GM19438 (cell line): ENCODE results near the gene PHF21B.
"Not testable (repeated sequence)": the region's sequence is repeated elsewhere in the genome, so short reads cannot be mapped to it uniquely, and the experiment has no call there.

Source experiments
- ATAC-seq: cut with Tn5 transposase; IDR thresholded peaks from one replicate; pipeline ENCODE4 v1.9.1; 2021; ENCODE audit warnings: low read depth; ENCODE audit not compliant: unreplicated experiment

Gene PHF21B

DNA sequence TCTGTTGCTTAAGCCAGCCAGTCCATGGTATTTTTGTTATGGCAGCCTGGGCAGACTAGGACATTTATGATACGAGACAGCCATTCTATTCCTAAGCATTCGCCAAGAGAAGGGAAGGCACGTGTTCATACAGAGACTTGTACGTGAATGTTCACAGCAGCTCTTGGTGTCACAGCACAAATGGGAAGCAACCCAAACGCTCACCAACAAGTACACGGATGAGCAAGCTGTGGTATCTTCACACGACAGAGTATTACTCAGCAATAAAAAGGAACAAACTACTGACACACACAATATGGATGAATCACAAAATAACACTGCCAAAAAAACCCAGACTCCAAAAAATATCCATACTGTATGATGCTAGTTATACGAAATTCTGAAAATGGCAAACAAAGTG, 85.1 kb downstream of the PHF21B start:
- no peak for ATAC-seq

DNA sequence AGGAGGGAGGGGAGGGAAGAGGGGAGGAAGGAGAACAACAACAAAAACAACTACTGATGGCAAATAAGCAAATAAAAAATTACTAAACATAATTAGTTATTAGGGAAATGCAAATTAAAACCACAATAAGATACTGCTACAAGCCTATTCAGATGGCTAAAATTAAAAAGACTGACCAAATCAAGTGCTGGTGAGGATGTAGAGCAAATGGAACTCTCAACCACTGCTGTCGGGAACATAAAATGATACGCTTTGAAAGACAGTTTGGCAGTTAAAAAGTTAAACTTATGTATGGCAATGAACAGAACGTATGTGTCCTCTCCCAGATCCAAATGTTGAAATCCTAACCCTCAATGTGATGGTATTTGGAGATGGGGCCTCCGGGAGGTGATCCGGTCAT, 85.7 kb downstream of the PHF21B start:
- ATAC-seq: no peak

DNA sequence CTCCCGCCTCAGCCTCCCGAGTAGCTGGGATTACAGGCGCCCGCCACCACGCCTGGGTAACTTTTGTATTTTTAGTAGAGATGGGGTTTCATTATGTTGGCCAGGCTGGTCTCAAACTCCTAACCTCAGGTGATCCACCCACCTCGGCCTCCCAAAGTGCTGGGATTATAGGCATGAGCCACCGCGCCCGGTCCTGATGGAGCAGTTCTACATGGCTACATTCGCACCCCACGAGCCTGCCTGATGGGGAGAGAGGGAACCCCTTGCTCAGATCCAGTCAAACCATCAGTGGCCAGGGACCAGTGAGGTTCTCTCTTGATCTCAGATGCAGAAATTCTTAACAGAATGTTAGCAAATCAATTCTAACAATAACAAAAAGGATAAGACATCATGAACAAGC, 88.0 kb downstream of the PHF21B start:
- not testable (repeated sequence) for ATAC-seq

DNA sequence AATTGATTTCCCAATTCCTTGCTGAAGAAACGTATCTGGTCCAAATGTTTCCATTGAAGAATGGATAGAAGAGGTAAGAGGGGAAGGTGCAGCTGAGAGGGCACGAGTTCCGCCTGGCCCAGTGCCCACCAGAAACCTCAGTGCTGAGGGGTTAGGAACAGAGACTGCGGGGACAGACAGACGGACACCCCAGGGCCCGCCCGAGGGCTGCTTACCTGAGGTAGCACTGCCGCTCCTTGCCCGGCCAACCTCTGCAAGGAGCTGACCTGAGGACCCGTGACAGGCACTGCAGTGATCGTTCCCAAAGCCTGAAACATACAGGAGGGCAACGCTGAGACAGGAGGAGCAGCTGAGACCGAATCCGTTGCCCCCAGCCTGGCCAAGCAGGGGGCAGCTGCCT, 89.6 kb downstream of the PHF21B start:
- no peak for ATAC-seq

DNA sequence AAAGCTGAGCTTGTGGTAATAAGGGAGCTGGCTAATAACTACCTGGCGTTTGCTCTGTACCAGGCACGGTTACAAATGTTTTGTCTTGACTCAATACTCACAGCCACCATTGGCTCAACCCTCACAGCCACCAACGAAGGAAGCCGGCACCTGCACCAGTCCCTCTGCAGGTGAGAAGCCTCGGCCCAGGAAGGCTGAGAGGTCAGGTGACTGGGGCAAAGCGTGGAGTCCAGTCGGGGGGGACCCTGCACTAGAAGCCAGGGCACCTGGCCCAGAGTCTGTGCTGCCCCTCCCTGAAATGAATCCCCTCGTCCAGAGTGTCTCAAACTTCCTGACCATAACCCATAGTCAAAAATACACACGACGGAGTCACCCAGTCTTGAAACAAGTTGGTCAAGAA, 90.1 kb downstream of the PHF21B start:
- no peak for ATAC-seq

DNA sequence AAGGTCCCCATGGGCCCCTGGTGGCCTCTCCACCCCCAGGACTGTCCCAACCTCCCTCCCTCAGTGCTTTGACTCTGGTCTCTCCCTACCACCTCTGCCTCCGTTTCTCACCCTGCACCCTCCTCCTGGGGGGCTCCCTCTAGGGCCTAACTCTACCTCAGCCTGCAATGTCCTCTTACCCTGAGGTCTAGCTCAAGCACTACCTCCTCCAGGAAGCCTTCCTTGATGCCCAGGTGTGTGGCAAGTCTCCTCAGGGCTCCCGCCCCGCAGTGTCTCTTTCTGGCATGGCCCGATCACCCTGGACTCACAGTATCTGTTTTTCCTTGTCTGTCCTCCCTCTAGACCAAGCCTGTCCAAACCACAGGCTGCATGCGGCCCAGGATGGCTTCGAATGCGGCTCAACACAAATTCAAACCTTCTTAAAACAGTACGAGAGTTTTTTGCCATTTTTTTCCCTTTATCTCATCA, 90.8 kb downstream of the PHF21B start:
- no peak for ATAC-seq

DNA sequence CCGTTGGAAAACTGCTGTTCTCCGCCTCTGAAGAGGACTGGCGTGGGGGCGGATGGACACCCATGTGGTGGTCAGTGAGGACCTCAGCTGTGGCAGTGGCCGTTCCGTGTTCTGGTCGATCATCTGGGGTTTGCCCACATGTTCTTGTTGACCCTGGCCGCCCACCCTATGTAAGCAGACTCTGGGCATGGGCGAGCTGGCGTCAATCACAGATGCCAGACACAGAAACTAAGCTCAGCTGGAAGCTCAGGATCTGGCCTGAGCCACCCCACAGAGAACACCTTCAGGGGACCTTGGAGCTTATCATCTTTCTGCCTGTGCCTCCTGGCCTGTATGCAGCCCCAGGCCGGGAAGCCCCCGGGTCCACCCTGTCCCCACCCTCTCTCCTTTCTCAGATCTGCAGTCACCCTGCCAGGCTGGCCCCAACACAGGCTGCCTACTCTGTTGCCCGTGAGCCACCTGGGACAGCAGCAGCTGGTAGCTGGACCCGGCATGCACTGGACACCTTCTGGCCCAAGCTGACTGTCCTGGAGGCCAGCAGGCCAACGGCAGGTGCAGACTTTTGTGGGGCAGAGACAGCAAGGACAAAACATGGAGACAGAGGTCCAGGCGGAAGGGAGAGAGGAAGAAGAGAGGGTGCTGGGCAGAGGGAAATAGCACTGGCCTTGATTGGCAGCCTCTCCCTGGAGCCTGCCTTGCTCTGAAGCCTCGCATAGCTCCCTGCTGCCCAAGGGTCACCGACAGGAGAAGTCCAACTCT, 91.5 kb downstream of the PHF21B start:
- no peak for ATAC-seq

DNA sequence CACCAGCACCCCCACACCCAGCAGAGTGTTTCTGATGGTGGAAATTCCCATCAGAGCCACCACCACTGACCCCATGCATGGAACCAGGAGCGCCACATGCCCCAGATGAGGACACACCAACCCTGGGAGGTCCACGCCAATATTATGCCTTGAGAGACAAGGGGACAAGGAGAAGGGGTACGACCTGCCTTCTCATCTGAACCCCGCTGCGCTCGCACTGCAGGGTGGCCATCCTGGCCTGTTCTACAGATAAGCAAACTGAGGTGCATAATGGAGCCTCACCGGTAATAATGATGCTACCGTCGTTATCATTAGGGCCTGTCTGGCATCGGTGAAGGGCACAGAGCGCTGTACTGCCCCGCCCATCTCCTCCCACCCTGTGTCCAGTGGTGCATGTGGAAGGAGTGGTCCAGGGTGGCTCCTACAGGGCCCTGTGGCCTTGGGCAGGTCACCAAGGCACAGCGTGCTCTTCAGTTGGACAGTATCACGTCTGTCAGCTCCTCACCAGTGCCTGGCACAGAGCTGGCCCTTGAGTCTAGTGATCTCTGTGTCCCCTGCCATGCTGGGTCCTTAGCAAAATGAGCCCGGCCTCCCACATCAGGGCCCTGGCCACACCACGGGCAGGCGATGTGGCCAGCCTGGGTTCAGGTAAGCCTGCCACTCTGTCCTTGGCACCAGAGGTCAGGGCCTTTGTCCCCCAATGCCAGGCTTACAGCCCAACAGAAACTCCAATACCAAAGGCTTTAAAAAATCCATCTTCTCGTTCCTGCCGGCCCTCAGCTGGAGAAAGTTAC, 92.2 kb downstream of the PHF21B start:
- ATAC-seq: no peak

DNA sequence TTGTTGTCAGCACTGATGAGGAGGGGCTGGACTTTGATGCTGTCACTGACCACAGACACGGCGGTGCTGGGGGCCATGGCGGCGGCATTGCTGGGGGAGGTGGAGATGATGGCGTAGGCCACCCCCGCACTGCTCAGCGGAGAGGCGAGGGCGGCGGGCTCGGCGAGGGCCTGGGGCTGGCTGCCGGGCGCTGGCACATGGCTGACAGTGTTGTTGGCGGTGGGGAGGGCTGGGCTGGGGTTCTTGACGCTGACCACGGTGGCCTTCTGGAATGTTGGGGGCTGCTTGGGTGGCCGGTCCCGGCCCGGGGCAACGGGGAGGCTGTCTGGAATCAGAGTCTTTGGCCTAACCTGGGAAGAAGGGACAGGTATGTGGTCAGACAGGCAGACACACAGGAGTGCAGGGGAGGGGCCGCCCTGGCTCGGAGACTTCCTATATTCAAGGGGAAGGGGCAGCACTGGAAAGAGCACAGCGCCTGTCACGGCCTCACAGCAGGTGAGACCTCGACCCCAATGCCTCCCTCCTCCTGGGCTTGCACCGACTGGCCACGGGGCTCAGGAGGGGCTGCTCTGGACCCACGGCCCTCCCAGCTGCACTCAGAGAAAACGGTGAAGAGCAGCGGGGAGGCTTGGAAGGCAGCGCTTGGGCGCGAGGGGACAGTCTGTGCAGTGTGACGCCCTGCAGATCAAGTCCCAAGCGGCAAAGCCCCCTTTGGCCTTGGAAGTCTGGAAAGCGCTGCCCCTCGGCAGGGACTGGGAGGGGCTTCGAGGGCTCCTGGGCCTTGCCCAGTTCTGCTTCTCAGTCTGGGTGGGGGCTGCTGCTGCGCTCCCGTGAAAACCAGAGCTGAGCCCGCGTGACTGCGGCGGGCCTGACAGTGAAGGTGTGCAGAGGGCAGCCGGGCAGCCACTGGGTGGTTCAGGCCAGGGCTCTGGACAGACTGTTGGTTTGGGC, 93.2 kb downstream of the PHF21B start:
- ATAC-seq: no peak

DNA sequence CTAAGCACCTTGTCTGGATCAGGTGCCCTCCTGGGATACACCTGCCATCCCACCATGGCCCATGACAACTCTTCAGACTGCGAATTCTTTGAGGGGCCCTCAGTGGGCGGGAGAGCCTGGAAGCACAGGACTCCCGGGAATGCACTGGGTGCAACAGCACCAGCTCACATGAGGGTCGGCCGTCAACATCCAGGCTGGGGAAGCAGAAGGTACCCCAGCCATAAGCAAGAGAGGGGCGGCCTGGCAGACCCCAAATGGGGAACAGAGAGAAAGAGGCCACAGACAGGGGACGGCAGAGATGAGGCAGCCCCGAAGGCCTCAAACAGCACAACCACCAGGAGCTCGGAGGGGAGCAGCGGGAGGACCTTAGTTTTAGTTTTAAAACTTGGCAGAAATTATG, 94.4 kb downstream of the PHF21B start:
- no peak for ATAC-seq

DNA sequence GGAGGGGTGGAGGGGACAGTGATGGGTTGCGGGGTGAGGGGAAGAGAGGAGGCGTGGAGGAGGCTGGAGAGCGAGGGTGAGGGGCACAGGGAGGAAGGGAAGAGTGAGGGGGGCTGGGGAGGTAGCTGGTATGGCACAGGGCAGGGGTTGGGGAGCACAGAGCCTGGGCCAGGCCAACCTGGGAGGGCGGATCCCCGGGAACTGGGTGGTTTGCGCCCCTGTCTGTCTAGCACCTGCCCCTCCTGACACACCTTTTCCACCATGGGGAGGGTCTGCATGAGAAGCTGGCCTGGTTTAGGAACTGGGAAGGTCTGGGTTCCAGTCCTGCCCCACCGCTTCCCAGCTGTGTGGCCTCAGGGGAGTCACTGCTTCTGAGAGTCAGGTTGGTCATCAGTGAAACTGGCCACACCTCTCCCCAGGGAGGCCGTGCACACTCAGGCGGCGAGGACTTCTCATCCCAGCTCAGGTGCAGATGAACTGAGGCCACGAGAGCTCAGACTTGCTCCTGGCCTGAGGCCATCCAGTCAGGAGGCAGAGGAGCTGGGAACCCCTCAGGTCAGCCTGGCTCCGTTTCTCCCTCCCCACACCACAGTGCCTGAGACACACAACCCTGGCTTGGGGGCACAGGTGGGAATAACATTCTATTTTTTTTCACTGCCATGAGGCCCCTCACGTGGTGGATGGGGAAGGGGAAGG, 95.6 kb downstream of the PHF21B start:
- ATAC-seq: no peak

DNA sequence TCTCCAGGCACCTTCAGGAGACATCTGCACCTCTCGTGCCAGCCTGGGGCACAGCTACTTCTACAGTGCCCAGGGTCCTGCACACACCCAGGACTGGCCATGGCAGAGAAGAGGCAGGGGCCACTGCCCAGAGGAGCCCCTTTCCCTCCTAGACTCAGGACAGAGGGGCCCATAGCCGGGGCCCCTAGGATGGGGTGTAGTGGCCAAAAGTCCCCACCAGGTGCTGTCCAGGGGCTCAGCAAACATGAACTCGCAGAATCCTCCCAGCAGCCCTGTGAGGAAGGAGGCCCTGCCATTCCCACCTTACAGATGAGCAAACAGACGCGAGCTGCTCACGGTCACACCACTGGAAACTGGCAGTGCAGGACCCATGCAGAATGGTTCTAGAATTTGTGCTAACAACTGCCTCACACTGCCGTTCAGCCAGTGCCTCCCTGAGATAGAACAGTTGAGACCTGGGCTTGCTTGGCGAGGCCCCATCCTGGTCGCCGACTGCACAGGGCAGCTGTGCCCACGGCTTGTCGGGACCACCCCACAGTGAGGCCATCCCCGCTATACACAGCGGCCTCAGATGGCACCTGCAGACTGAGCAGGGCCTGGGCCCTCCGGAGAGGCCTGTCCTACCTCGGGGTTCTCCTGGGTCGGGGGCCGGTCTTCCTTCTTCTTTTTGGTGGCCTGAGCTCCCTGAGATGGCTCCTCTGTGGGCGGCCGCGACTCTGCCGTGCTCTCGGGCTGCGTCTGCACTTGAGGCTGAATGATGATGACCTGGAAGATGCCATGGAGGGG, 96.4 kb downstream of the PHF21B start:
- ATAC-seq: no peak

DNA sequence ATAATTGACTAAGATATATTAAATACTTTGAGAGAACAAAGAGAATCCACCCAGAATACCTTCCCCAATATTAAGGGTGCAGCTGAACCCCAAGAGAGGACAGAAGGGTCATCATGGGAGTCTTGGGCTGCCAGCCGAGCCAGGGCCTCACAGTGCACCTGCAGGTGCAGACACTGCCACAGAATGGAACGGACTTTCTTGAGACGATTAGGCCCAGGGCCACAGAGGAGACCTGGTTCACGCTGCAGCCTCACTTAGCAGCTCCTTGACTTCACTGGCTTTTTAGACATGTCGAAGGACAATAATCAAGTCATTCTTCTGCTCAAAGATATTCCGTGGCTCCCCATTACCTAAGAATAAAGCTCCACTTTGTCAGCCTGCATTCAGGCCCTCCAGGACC, 100.6 kb downstream of the PHF21B start:
- no peak for ATAC-seq

DNA sequence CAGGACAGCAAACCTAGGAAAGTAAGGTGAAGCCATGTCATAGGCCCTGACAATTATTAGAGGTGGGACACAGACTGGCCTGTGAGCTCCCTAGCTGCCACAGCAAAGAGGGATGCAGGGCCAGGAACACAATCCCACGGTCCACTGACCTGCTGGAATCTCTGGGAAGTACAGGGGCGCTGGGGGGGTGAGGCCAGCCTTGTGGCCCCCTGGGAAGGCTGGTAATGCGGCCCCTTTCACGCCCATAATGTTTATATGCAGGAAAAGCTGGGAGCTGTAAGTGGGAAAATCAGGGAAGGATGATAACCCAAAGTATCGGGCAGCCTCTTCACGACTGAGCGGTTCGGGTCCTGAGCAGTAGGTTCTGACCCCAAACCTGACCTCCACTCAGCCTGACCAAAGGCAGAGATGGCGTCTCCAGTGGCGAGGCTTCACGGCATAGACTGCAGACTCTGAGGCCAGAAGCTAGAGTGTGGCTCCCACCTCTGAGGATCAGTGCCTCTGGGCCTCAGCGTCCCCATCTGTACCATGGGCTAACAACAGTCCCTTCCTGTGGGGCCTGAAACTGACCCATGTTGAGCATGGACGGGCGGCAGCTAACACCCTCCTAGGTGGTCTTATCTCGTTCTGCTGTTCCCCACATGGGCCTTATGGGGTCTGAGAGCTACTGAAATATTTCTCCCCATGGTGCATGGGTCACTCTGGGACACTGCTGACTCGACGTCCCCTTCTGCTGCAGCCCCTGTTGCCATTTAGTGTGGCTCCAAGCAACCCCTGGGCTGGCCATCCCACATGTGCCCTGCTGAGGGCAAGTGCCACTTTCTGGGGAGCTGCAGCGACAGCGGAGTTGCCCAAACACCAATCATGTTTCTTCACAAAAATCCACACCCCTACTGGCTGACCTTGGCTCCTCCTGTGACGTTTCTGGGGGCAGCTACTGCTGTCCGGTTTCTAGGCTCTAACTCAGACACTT, 101.8 kb downstream of the PHF21B start:
- ATAC-seq: no peak

DNA sequence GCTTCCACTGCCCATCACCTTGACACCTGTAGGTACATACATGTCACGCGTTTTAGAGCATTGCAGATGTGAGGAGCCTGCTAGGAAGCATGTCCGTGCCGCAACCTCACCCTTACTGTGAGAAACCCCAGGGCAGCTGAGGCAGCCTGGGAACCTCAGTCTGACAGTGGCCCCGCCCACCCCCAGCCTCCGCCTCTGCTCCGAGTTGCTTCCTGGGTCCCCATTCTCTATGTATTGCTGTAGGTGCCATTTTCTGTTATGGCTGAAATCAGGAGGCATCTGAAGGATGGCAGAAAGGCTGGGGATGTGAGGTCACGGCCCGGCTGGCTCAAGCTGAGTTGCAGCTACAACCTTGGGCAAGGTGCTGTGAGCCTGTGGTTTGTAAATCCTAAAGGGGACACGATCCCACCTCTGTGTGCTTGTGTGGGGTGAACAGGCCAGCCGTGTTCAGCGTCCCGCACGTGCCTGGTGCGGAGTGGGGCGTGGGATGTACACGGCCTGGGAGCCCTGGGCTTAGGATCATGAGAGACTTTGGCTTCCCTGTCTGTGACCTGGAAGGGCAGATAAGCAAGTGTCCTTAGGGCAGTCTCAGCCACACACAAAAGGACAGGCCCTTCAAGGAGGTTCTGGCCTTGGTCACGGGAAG, 102.7 kb downstream of the PHF21B start:
- ATAC-seq: no peak

DNA sequence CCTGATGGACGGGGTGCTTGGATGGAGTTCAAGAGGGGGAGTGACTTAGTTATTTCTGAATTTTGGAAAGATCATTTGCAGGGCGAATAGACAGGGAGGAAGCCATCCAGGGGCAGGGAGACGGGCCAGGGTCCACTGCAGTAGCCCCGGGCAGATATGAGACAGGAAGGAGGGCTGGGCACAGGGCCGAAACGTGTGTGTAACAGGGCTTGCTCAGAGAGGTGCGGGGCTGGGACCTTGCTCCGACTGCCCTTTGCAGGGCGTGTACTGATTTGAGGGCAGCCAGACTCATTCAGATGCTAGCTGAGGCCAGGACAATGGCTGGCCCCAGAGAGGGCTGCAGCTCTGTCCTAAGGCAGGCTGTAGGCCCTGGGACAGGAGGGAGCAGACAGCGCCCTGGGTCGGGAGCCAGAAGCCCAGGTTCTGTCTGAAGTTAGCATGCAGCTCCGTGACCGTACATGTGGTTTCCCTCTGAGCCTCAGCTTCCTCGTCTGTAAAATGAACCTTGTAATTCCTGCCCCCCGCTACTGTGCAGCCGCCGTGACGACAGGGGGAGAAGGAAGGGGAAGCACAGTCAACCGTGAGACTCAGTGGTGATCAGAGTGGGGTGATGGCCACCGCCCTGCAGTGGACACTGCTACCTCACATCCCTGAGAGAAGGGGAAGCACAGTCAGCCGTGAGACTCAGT, 103.4 kb downstream of the PHF21B start:
- no peak for ATAC-seq

DNA sequence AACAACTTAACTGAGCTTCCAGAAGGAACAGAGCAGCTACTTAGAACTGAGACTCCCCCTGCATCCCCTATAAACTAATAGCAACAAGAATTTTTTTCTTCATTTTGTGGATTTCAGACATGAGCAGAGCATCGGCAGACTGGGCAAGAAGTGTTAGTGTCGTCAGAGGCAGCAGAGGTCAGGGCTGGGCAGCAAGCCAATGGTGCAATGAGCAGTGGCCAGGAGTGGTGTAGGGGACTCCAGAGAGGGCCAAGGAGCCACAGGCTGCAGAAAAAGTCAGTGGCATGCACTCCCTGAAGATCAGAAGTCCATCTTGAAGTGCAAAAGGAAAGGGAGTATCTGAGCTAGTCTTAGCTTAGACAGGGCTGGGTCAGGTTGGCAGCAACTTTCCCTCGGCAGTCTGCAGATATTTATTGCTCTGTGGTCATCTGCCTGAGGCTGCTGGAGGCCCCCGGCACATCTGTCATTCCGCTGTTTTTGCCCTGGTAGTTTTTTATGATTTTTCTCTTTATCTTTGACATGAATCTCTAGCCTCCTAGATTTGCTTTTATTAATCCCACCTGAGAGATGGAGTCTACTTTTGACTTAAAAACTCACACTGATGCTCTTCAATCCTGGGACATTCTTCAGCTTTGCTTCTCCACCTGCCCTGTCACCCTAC, 105.2 kb downstream of the PHF21B start:
- ATAC-seq: not testable (repeated sequence)
